NCI-H187 (cell line): ENCODE measurements around the gene SH3RF3.
"Not testable (repeated sequence)": the region's sequence is repeated elsewhere in the genome, so short reads cannot be mapped to it uniquely, and the experiment has no call there.

Experiments used
- DNase-seq, 2 experiments: peaks; one replicate each; lab custom pipeline; 2025; lab: John Stamatoyannopoulos, UW

The SH3RF3 gene

DNA sequence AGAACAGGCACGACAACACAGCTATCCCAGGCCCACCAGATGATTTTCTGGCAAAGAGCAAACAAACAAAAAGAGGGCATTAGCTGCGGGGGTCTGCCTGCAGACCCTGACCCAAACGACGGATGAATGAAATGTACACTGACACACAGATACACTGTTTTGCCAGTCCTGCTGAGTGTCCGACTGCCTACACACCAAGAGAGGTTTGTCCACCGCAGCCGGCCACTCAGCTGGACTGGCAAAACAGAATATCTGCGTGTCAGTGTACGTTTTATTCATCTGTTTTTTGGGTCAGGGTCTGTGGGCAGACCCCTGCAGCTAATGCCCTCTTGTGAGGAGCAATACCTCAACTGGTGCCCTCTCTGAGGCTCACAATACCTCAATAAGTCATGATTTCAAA lies 10.7 kb upstream of the SH3RF3 start:
- DNase-seq: no peak

- no peak for DNase-seq
Measured at GRCh38 chr2:109120166-109120565, 8.8 kb upstream of the SH3RF3 start.

GRCh38 chr2:109120686-109121085 lies 8.3 kb upstream of the SH3RF3 start:
- DNase-seq: not testable (repeated sequence)

- no peak for DNase-seq
Measured at GRCh38 chr2:109123586-109124201, 5.3 kb upstream of the SH3RF3 start.

GRCh38 chr2:109124982-109125592 lies 3.9 kb upstream of the SH3RF3 start:
- no peak for DNase-seq

GRCh38 chr2:109125593-109126500 lies 3.2 kb upstream of the SH3RF3 start:
- no peak for DNase-seq

GRCh38 chr2:109126501-109126860 lies 2.5 kb upstream of the SH3RF3 start:
- DNase-seq: no peak

GRCh38 chr2:109127556-109127955 lies 1.4 kb upstream of the SH3RF3 start:
- no peak for DNase-seq

DNA sequence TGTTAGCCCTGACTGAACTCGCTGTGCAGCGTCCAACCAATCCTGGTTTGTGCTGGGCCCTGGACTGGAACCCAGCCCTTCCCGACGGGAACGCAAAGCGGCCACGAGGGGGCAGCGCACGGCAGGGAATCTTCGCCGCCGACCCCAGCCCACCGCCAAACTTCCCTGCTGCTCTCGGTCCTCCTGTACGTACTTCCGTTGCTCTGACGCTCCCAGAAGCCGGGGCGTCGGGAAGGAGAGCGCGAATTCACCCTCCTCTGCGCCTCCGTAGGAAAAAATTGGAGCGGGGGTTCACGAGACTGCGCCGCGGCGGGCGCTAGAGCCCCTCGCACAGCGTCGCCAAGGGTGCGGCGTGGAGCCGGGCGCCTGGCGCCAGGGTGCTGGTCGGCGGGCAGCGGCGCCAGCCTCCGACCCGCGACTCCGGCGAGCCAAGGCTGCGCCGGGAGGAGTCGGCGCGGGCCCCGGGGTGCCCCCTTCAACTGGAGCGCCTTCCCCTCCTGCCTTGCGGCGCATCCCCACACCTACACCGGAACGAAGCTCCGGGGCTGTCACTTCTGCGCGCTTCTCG lies 873 bp upstream of the SH3RF3 start:
- DNase-seq: peak in 1 of 2 experiments; percentile 38

DNA sequence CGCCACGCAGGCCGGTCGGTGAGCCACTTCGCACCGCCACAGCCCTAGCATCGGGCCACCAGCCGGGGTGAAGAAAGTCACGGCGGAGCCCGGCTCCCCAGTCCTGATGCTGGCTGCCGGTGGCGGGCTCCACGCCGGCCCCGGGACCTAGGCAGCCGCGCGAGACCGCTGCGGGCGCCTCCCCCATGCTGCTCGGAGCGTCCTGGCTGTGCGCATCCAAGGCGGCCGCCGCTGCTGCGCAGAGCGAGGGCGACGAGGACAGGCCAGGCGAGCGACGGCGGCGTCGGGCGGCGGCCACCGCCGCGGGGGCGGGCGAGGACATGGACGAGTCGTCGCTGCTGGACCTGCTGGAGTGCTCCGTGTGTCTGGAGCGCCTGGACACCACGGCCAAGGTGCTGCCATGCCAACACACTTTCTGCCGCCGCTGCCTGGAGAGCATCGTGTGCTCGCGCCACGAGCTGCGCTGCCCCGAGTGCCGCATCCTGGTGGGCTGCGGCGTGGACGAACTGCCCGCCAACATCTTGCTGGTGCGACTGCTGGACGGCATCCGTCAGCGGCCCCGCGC lies 433 bp downstream of the SH3RF3 start:
- no peak for DNase-seq

DNA sequence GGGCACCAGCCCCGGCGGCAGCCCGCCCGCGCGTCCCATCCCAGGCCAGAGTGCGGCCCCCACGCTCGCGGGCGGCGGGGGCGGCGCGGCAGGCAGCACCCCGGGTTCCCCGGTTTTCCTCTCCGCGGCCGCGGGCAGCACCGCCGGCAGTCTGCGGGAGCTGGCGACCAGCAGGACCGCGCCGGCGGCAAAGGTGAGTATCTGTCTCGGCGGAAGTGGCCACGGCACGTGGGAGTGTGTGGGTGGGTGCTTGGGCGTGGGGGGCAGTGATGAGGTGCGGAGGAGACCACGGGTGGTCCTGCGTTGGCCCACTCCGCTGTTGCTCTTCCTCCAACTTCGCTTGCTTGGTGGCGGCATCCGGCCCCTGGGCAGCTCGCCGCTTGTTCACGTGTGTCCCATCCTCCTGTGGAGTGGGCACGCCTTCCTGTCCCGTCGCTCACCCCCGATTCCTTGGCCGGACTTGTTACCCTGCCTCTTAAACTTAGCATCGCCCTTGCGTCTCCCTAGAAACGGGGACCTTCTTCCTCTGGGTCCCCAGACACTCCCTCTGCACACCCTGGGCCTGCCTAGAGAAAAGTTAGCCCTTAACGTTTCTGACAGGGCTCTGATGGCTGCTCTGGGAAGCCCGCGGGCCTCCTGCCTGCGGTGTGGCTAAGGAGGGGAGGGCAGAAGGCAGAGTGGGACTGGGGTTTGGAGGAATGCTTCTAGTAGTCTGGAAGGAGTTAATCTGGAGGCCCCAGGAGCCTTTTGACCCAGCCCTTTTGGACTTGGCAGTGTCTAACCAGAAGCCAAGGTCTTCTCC lies 1.1 kb downstream of the SH3RF3 start:
- no peak for DNase-seq

- no peak for DNase-seq
Measured at GRCh38 chr2:109130723-109130995, 1.7 kb downstream of the SH3RF3 start.

DNA sequence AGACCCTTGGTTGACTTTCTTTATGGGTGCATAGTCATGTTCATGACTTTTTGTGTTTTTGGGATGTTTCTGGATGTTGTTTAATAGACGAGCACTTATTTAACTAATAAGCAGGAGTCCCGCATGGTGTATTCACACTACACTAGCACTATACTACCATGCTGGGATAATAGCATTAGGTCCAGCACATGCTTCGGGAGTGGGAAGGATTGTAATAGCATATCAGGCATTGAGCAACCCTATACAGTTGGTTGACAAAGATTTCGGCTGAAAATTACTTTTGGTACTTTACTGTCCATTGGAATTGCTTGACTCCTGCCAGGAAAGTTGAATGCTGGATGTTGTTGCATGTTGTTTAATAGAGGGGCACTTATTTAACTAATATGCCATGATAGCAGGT lies 2.8 kb downstream of the SH3RF3 start:
- no peak for DNase-seq

GRCh38 chr2:109132626-109133025 lies 3.6 kb downstream of the SH3RF3 start:
- DNase-seq: no peak

- no peak for DNase-seq
Measured at GRCh38 chr2:109133746-109134145, 4.7 kb downstream of the SH3RF3 start.

- no peak for DNase-seq
Measured at GRCh38 chr2:109134741-109135358, 5.8 kb downstream of the SH3RF3 start.

DNA sequence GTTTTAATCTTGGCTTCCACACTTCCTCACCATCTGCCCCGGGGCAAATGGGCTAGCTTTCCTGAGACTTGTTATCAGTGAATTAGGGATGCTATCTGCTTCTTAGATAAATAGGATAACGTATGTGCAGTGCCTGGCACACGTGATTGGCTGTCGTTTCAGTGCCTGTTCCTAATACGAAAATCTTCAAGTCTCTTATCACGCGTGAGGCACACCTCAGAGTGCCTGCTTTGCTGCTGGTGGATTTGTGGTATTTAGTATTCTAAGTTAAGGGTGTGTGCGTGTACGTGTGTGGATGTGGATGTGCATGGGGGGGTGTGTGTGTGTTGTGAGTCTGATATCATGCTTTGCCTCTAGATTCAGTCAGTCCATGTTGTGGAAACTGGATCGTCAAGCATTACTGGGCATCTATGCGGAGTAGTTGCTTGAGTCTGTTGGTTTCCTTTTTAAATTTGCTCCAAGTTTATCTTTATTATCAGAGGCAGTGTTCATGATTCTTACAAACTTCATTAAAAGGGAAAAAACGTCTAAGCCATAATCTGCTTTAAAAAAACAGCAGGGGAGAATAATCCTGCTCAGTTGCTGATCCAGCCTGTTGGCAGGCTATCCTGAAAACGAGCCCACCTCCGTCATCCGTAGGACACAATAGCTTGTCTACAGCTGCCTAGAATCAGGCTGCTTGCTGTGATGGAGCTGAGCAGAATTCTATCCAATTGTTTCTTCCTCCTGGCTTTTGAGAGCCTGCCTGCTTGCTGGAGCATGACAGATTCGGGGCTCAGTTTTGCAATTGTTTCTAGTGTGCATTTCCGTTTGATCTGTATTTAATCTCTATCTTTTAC lies 6.6 kb downstream of the SH3RF3 start:
- DNase-seq: no peak

DNA sequence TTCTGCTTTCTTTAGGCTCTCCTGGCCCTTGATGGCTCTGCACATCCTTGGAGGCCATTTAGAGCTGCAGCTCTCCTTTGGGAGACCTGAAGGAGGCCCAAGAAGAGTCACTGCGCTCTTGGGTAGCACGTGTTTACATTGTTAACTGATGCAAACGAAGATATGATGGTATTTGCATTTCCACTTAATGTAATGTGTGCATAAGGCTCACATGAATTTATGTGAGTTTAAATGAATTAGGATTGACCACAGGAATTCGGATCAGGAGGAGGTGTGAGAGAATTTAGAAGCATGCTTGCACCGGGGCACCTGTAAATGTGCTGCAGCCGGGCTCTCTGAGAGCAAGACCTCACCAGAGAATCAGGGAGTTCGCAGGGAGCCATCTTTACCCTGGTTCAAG lies 7.5 kb downstream of the SH3RF3 start:
- no peak for DNase-seq

DNA sequence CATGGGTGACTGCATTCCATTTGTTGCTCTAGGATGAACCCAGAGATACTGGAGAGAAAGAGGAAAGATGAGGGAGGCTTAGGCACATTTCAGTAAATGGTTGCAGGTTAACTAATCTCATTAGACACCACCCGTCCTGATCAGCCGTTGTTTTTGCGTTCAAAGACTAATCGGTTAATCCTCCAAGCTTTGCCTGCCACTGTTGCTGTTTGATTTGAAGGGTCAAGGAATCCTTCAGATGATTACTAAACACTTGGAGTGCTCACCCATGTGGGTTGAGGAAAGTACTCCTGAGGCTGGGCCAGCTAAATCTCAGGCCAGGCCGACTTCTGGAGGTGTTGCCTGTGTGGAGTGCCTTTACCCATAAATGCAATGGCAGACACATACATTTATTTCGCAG lies 8.6 kb downstream of the SH3RF3 start:
- no peak for DNase-seq

DNA sequence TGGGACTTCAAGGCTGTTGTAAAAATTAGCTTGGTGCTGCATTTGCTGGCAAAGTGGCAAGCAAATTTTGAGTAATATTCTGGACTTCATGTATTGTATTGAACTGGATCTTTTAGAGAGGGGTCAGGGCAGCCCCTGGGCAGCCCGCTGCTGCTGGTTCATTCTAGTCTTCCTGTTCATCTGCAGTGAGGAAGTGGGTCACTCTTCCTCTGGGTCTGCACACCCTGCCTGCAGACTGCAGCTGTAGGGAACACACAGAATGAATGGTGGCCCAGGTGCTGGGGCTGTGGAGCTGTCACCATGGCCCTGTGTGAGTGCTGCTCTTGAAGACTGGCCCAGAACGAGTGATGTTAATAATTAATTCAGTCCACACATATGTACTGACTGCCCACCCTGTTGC lies 9.4 kb downstream of the SH3RF3 start:
- DNase-seq: no peak

DNA sequence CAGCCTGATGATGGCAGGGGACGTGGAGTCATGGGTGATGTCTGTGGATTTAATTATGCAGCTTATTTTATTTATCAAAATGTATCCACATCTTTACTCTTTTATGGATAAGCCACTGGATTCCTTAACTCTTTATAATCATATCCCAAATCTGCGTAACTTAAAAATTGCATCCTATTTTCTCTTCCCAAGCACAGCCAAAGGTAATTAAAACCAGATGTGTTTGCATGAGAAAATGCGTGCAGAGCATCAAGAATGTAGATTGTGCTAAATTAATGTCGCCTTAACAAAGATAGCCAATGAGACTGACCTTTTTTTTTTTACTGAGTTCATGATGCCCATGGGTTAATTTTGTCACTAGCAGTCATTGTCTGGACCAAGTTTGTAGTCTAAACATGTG lies 10.0 kb downstream of the SH3RF3 start:
- DNase-seq: no peak
